H9 (cell line): Measurements from ENCODE around the gene CXXC5. TPM values are rescaled to one million over a fixed set of nuclear protein-coding genes. Genes with fewer than 3 reads are reported as not detected.

Source experiments
- DNase-seq: peaks from one replicate; pipeline ENCODE4 v3.0.0-alpha.2; 2017
- H2AFZ ChIP-seq: one replicate; pipeline ENCODE4 v1.6.1; 2013; ENCODE audit warnings: mild to moderate bottlenecking, low read length, control low read depth, moderate library complexity
- H2AK5ac ChIP-seq: 2 replicates; pipeline ENCODE4 v1.6.1; 2013; ENCODE audit warnings: low read length, control low read depth, mixed read lengths; ENCODE audit not compliant: insufficient read length
- H2BK120ac ChIP-seq: one replicate; pipeline ENCODE4 v1.6.1; 2013; ENCODE audit warnings: low read depth, mild to moderate bottlenecking, low read length, control low read depth, inconsistent platforms; ENCODE audit not compliant: poor library complexity, severe bottlenecking
- H2BK12ac ChIP-seq: 2 replicates; pipeline ENCODE4 v1.6.1; 2013; ENCODE audit warnings: low read length, control low read depth, mixed read lengths, low read depth; ENCODE audit not compliant: insufficient read length
- H2BK15ac ChIP-seq: 2 replicates; pipeline ENCODE4 v1.6.1; 2013; ENCODE audit warnings: low read depth, low read length, control low read depth
- H2BK20ac ChIP-seq: one replicate; pipeline ENCODE4 v1.6.1; 2013; ENCODE audit warnings: low read depth, mild to moderate bottlenecking, low read length, control low read depth, inconsistent platforms; ENCODE audit not compliant: poor library complexity, severe bottlenecking
- H2BK5ac ChIP-seq: 2 replicates; pipeline ENCODE4 v1.6.1; 2013; ENCODE audit warnings: low read length, control low read depth, mixed read lengths; ENCODE audit not compliant: insufficient read length
- H3K14ac ChIP-seq: 2 replicates; pipeline ENCODE4 v1.6.1; 2013; ENCODE audit warnings: low read length, control low read depth; ENCODE audit not compliant: insufficient read depth
- H3K18ac ChIP-seq: 2 replicates; pipeline ENCODE4 v1.6.1; 2013; ENCODE audit warnings: low read depth, mild to moderate bottlenecking, mixed read lengths, low read length, control low read depth; ENCODE audit not compliant: insufficient read length
- H3K23ac ChIP-seq: 2 replicates; pipeline ENCODE4 v1.6.1; 2013; ENCODE audit warnings: low read length, control low read depth, mixed read lengths, low read depth; ENCODE audit not compliant: insufficient read length
- H3K23me2 ChIP-seq: 2 replicates; pipeline ENCODE4 v1.6.1; 2013; ENCODE audit warnings: low read depth, mild to moderate bottlenecking, mixed read lengths, low read length, control low read depth; ENCODE audit not compliant: insufficient read length, poor library complexity, severe bottlenecking
- H3K27ac ChIP-seq: 2 replicates; pipeline ENCODE4 v1.5.1; 2013; ENCODE audit warnings: low read length, control low read depth, mixed read lengths, low read depth; ENCODE audit not compliant: insufficient read length
- H3K27me3 ChIP-seq: 2 replicates; pipeline ENCODE4 v1.6.1; 2013; ENCODE audit warnings: low read length, control low read depth, inconsistent platforms; ENCODE audit not compliant: insufficient read depth
- H3K4ac ChIP-seq: 2 replicates; pipeline ENCODE4 v1.6.1; 2013; ENCODE audit warnings: low read depth, mild to moderate bottlenecking, control low read depth, inconsistent platforms, low read length, moderate library complexity
- H3K4me1 ChIP-seq: 2 replicates; pipeline ENCODE4 v1.6.1; 2013; ENCODE audit warnings: low read length, control low read depth, inconsistent platforms; ENCODE audit not compliant: insufficient read depth
- H3K4me2 ChIP-seq: 2 replicates; pipeline ENCODE4 v1.6.1; 2013; ENCODE audit warnings: low read length, control low read depth, mixed read lengths; ENCODE audit not compliant: insufficient read length, insufficient read depth
- H3K56ac ChIP-seq: 2 replicates; pipeline ENCODE4 v1.6.1; 2013; ENCODE audit warnings: low read depth, mild to moderate bottlenecking, mixed read lengths, low read length, control low read depth; ENCODE audit not compliant: insufficient read length
- H3K79me1 ChIP-seq: 2 replicates; pipeline ENCODE4 v1.6.1; 2013; ENCODE audit warnings: low read depth, mild to moderate bottlenecking, moderate library complexity, low read length, control low read depth, inconsistent platforms; ENCODE audit not compliant: insufficient read depth, poor library complexity, severe bottlenecking
- H3K79me2 ChIP-seq: 2 replicates; pipeline ENCODE4 v1.6.1; 2013; ENCODE audit warnings: low read length, control low read depth, inconsistent platforms; ENCODE audit not compliant: insufficient read depth
- H3K9ac ChIP-seq: 2 replicates; pipeline ENCODE4 v1.6.1; 2013; ENCODE audit warnings: low read length, control low read depth, mixed read lengths; ENCODE audit not compliant: insufficient read length; ENCODE audit errors: extremely low read depth
- H3K9me3 ChIP-seq: one replicate; pipeline ENCODE4 v1.6.1; 2013; ENCODE audit warnings: low read depth, low read length, inconsistent platforms; ENCODE audit not compliant: control insufficient read depth
- H3T11ph ChIP-seq: one replicate; pipeline ENCODE4 v1.6.1; 2013; ENCODE audit warnings: mild to moderate bottlenecking, low read length, control low read depth, inconsistent platforms
- H4K20me1 ChIP-seq: one replicate; pipeline ENCODE4 v1.6.1; 2013; ENCODE audit not compliant: control insufficient read depth, insufficient read length, insufficient read depth
- H4K5ac ChIP-seq: 2 replicates; pipeline ENCODE4 v1.6.1; 2013; ENCODE audit warnings: low read depth, mild to moderate bottlenecking, mixed read lengths, low read length, control low read depth; ENCODE audit not compliant: insufficient read length
- H4K8ac ChIP-seq: replicated peaks from 2 replicates; pipeline ENCODE4 v1.6.1; 2013; ENCODE audit warnings: low read length, control low read depth, mixed read lengths, low read depth; ENCODE audit not compliant: insufficient read length
- H4K91ac ChIP-seq: 2 replicates; pipeline ENCODE4 v1.6.1; 2013; ENCODE audit warnings: low read depth, mild to moderate bottlenecking, moderate library complexity, mixed read lengths, low read length, control low read depth; ENCODE audit not compliant: insufficient read length
- H3K27ac Mint-ChIP-seq, 3 experiments: 2 replicates in 2 of 3; 3 replicates in 1 of 3; pipeline ENCODE4 v1.8.0; 2020 to 2021; ENCODE audit warnings: mixed read lengths in 3 of 3, mild to moderate bottlenecking in 1 of 3, moderate library complexity in 1 of 3
- H3K27me3 Mint-ChIP-seq: 2 replicates; pipeline ENCODE4 v1.8.0; 2021; ENCODE audit warnings: low read depth, mild to moderate bottlenecking, moderate library complexity, mixed read lengths
- H3K36me3 Mint-ChIP-seq, 3 experiments: 2 replicates in 2 of 3; 3 replicates in 1 of 3; pipeline ENCODE4 v1.8.0; 2020 to 2021; ENCODE audit warnings: low read depth in 3 of 3, mixed read lengths in 3 of 3; ENCODE audit not compliant: insufficient read depth in 1 of 3
- H3K4me1 Mint-ChIP-seq, 2 experiments: 2 replicates each; pipeline ENCODE4 v1.8.0; 2020; ENCODE audit warnings: mixed read lengths in 2 of 2
- H3K4me3 Mint-ChIP-seq, 2 experiments: 2 replicates in 1 of 2; 3 replicates in 1 of 2; pipeline ENCODE4 v1.8.0; 2020 to 2021; ENCODE audit warnings: mild to moderate bottlenecking in 2 of 2, mixed read lengths in 2 of 2, moderate library complexity in 1 of 2
- H3K9me3 Mint-ChIP-seq, 2 experiments: 2 replicates in 1 of 2; 3 replicates in 1 of 2; pipeline ENCODE4 v1.8.0; 2020; ENCODE audit warnings: mild to moderate bottlenecking in 2 of 2, mixed read lengths in 2 of 2, moderate library complexity in 1 of 2
- WGBS: extraction: QIAGEN DNeasy Blood & Tissue Kit; methylation state at CpG from one replicate; pipeline ENCODE4 v1.1.7; 2013; ENCODE audit warnings: missing lambda C conversion rate, low lambda C conversion rate, mixed read lengths; ENCODE audit not compliant: insufficient read length; ENCODE audit errors: extremely low coverage; 5-methylcytosine and 5-hydroxymethylcytosine counted together
- total RNA-seq: library from RNA; stranded (reverse); gene quantifications from 2 replicates; pipeline ENCODE4 v1.2.1, GENCODE V29; 2021
- TF ChIP-seq, protein P1 (sequence below): fragments of 200-600 bp; sonication (generic); conservative IDR thresholded peaks from 3 replicates; pipeline ENCODE4 v1.8.0; 2021; ENCODE audit warnings: antibody characterized with exemption, mild to moderate bottlenecking

The CXXC5 gene
- total RNA-seq, 1 experiment from 2014 or later = 105 TPM

DNA sequence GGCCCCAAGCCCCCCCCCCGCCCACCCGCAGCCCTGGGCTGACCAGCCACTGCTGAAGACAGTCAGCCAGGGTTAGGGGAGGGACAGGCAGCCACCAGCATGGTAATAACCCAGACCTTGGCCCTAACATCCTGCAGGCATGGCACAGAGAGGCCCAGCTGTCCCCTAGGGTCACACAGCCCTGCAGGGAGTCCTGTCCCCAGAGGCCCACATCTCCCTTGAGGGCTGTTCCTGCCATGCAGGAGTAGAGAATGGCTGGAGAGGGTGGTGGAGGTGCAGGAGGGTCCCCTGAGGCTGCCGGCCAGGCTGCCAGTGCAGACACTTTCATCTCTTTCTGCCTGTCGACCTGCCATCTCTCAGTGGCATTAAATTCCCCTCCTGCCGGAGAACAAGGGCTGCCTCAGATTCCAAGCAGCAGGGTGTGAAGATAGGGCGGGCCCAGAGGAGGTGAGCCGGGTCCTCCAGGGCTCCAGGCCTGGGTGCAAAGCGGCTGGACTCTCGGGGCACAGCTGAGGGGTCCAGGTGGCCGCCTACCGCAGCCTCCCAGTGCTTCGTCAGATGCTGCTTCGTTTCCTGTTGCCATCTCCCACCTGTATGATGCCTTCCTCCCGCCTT is 40.0 kb downstream of the CXXC5 start:
- Histone ChIP-seq H3K23me2 (no peaks in the 10 kb centered on the region), H3K23ac (no peak overlapping the region), H2BK15ac (no peak overlapping the region), H3K56ac (no peak overlapping the region), H3K4me1 (peaks cover 19% of the 10 kb centered on the region), H2BK12ac (no peak overlapping the region), H3K9me3 (no peaks in the 10 kb centered on the region), H4K5ac (no peak overlapping the region), H3K79me2 (no peaks in the 10 kb centered on the region), H4K8ac (no peak overlapping the region), H3K79me1 (no peaks in the 10 kb centered on the region), H4K91ac (no peak overlapping the region), H3K18ac (no peak overlapping the region), H2AK5ac (no peak overlapping the region), H2BK120ac (no peak overlapping the region), H2AFZ (no peak overlapping the region), H3K4ac (no peak overlapping the region), H2BK5ac (no peak overlapping the region), H3K9ac (no peak overlapping the region), H3K27me3 (no peaks in the 10 kb centered on the region), H3T11ph (no peak overlapping the region), H2BK20ac (no peak overlapping the region), H4K20me1 (no peaks in the 10 kb centered on the region), H3K14ac (no peak overlapping the region; the same call in 1 of the 2 replicates), H3K27ac (no peak overlapping the region), H3K4me2 (no peak overlapping the region)
- TF ChIP-seq, protein P1, sequence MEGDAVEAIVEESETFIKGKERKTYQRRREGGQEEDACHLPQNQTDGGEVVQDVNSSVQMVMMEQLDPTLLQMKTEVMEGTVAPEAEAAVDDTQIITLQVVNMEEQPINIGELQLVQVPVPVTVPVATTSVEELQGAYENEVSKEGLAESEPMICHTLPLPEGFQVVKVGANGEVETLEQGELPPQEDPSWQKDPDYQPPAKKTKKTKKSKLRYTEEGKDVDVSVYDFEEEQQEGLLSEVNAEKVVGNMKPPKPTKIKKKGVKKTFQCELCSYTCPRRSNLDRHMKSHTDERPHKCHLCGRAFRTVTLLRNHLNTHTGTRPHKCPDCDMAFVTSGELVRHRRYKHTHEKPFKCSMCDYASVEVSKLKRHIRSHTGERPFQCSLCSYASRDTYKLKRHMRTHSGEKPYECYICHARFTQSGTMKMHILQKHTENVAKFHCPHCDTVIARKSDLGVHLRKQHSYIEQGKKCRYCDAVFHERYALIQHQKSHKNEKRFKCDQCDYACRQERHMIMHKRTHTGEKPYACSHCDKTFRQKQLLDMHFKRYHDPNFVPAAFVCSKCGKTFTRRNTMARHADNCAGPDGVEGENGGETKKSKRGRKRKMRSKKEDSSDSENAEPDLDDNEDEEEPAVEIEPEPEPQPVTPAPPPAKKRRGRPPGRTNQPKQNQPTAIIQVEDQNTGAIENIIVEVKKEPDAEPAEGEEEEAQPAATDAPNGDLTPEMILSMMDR = no peak
- peaks cover 67 to 86% of the 10 kb centered on the region in 2 experiments for H3K4me1 Mint-ChIP-seq
- H3K27me3 Mint-ChIP-seq = peaks cover 18% of the 10 kb centered on the region
- WGBS = no CpG with 5 or more reads among the region's 14 CpGs
- no peak overlapping the region for H3K27ac Mint-ChIP-seq
- no peak for DNase-seq
- H3K9me3 Mint-ChIP-seq = no peaks in the 10 kb centered on the region
- no peak overlapping the region for H3K4me3 Mint-ChIP-seq
- peaks cover 7 to 28% (median 13%) of the 10 kb centered on the region in 3 experiments for H3K36me3 Mint-ChIP-seq
